Cerebellar cortex (tissue), 1 donor: ENCODE measurements around the gene MAGI2.
A peak's percentile ranks its signal among the peaks of the same experiment; 100 is the strongest.

Experiments
- DNase-seq: peaks from one replicate; pipeline ENCODE4 v3.0.0-alpha.2; 2015; ENCODE audit warnings: low spot score

MAGI2 gene

DNA sequence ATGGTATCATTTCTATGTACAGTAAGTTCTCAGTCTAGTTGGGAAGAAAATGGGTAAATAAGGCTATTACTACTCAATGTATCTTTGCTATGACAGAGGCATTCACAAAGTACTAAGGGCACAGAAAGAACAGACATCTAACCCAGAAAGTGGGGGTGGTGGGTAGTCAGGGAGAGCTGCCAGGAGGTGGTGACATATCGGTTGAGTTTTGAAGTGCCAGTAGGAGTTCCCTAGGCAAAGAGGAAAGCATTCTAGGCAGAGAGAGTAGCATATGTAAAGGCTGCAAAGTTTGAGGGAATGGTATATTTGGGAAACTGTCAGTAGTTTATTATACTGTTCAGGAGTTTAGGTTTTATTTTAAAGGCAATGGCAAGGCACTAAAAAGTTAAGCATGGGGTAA is 1372.1 kb downstream of the MAGI2 start:
- DNase-seq = no peak

GRCh38 chr7:78080811-78081210 is 1372.7 kb downstream of the MAGI2 start:
- DNase-seq = peak; percentile 42

- DNase-seq = no peak
Observed at GRCh38 chr7:78080241-78080640, 1373.2 kb downstream of the MAGI2 start.

GRCh38 chr7:78074713-78075112 is 1378.8 kb downstream of the MAGI2 start:
- DNase-seq = no peak

DNA sequence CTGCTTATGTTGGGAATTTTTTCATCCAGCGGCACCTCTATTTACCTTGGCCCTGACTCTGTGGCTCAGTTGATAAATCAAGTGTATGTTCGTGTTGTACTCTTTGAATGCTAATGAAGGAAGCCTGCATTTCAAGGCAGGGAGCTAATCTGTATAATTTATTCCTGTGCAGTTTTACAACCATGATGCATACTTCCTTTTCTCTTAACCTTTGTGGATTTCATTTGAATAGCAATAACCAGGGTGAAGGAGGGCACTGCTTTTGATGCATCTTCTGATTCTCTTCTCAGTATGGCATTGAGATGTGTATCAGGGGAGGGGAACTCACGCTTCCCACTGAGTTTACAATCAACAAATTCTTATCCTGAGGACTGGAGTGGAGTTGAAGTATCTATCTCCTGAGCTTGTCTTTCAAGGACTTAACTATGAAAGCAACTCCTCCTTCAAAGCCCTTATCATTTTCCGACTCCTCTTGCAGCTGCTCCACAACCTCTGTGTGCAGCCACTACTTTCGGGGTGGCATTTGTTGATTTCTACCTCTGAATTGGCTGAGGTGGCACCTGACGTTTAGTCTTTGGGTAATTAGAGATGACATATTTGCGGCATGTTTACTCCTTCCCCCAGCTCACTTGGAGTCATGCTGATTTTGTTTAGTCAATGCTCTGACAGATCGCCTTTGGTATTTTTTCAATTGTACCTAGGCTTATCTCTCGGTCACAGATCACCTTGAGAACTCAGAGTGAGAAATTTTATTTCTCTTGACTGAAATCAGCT is 1379.7 kb downstream of the MAGI2 start:
- no peak for DNase-seq

- DNase-seq = no peak
Observed at GRCh38 chr7:78072201-78072590, 1381.3 kb downstream of the MAGI2 start.

- no peak for DNase-seq
Observed at GRCh38 chr7:78071491-78072200, 1381.8 kb downstream of the MAGI2 start.

DNA sequence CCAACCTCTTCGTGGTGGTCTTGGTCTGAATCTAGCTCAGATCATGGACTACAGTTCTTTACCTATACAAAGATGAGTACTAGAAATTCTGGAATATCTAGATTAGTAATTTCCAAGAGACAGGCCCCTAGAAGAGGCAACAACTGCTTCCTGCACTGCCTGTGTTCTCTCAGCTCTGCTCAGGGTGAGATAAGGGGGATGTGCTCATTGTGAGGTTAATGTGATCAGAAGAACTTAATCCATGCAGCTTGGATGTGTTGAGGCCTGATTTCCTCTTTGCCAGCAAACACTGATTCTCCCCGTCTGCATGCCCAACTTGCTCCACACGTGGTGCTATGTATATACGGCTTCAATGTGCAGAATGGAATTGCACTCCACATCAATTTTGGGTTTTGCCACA is 1386.9 kb downstream of the MAGI2 start:
- no peak for DNase-seq

- no peak for DNase-seq
Observed at GRCh38 chr7:78063758-78064157, 1389.7 kb downstream of the MAGI2 start.

- DNase-seq = no peak
Observed at GRCh38 chr7:78062214-78062613, 1391.3 kb downstream of the MAGI2 start.

GRCh38 chr7:78057571-78057970 is 1395.9 kb downstream of the MAGI2 start:
- DNase-seq = no peak

GRCh38 chr7:78055599-78055998 is 1397.9 kb downstream of the MAGI2 start:
- DNase-seq = no peak

DNA sequence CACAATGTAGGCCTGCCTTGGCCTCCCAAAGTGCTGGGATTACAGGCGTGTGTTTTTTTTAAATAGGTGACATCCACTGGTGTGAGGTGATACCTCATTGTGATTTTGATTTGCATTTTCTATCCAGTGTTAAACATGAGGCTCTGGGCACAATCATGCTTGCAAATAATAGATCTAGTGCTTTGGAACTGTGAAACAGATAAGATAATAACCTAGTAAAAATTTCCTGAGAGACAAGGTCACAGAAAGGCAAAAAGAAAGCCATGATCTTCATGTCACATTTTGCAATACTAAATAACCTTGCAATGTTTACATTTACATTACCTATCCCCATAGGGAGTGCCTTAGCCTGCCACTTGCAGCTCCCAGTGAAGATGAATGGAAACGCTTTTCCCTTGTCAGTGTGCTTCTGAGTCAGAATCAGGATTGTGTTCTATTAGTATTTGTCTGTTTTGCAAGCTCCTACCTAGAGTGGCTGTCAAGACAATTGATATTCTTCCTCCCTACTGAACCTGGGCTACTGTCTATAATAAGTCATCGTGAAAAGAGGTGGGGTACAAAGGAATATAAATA is 1398.4 kb downstream of the MAGI2 start:
- DNase-seq = no peak

- DNase-seq = no peak
Observed at GRCh38 chr7:78052112-78052511, 1401.4 kb downstream of the MAGI2 start.

- DNase-seq = no peak
Observed at GRCh38 chr7:78047800-78048199, 1405.7 kb downstream of the MAGI2 start.

DNA sequence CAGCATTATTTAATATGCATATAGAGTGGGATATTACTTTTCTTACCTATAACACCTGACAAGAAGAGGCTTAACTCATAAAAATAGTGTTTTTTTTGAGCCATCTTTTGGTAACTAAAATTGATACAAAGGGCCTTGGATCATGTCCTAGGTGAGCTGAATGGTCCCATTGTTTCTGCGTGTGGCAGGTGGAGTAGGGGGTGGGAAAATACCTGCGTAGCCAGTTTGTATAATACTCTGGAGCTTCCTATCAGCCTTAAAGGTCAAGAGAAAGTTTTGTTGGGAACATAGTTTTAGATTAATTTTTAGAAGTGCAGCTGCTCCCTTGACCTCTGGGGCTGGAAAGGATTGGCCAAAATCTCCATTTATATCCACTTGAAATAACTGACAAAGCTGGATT is 1410.3 kb downstream of the MAGI2 start:
- DNase-seq = no peak

GRCh38 chr7:78041423-78041822 is 1412.0 kb downstream of the MAGI2 start:
- no peak for DNase-seq

DNA sequence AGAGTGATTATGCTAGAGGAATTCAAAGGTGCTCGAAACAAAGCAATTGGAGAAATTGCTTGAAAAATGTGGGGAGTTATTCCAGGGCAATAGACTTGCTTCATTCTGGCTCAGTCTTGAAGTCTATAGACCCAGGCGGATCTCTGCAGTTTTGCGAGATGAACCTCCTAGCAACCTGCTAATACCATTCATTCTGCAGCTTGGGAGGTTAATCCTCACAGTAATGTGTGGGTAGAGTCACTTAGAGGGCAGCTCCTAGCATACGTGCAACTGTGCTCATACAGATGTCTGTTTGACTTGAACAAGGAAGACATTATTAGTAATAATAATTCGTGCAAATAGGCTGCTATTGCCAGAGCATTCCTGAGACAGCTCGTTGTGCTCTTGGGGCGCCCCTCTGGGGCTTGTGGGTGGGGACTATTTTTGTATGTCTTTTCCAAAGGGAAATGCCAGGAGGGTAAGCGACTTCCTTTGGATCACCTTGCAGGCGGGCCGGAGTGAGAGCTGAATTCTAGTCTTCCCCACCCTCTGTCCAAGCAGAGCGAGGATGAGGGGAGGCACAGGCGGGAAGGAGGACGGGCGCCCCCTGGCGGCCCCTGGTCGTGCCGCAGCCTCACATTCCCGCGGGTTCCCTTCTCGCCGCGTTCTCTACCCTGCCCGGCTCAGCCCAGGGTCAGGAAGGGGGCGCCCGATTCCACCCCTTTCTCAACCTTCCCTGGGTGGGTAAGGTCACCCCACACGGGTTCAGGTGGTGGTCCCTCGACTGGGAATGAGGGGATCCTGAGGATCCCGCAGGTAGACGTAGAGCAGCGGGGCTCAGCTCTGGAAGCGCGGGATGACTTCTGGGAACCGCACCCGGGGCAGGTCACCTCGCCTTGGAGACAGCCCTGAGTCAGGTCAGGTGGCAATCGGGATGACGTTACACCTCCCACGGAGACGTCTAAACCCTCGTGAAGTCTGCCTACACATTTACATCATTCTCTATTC is 1413.4 kb downstream of the MAGI2 start:
- no peak for DNase-seq

DNA sequence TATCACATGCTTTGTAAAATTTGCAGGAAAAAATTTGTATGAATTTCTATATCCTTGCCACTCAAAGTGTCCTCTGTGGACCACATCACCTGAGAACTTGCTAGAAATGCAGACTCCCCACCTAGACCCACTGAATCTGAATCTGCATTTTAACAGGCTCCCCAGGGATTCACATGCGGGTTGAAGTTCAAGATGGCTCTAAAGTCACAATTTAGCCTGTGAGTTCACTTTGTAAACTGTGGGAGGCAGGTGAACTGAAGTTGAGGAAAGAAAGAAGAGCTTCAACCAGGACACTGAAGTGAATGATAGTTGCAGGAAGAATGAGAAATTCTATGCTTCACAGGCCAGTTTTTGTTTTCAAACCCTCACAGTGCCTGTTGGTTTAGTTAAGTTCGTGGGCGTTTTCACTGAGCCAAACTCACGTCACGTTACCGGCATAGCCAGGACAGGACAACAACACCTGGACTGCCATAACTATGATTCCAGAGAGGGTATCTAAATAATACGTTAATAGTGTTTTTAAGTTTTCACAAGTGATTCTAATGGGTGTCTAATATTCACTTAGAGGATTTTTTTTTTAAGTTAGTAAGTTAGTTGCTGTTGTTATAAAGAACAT is 1414.9 kb downstream of the MAGI2 start:
- no peak for DNase-seq

- DNase-seq = no peak
Observed at GRCh38 chr7:78037603-78038002, 1415.9 kb downstream of the MAGI2 start.

- no peak for DNase-seq
Observed at GRCh38 chr7:78033410-78033809, 1420.1 kb downstream of the MAGI2 start.

GRCh38 chr7:78026492-78026891 is 1427.0 kb downstream of the MAGI2 start:
- no peak for DNase-seq
